ENCODE results near the gene HOXA4. TPM values are rescaled to one million over a fixed set of nuclear protein-coding genes. Genes with fewer than 3 reads are reported as not detected.

HOXA4 gene
- total RNA-seq, 1 donor from 2014 or later: not detected

GRCh38 chr7:27165996-27166530 lies 35.5 kb upstream of the HOXA4 start:
- intact Hi-C loops (cut with micrococcal nuclease): loop anchor here (1.0 to 2.0 kb wide), 3 partner anchors 10 to 75 kb away; partner anchors contain the start of gene HOXA7
- H3K36me3 Mint-ChIP-seq (ENCODE audit: low read depth): no peaks in the 10 kb centered on the region
- no peak overlapping the region for H3K27ac Mint-ChIP-seq
- H3K4me1 Mint-ChIP-seq (ENCODE audit: low read depth): peaks cover 4% of the 10 kb centered on the region
- H3K9me3 Mint-ChIP-seq: no peaks in the 10 kb centered on the region
- H3K27me3 Mint-ChIP-seq (ENCODE audit: low read depth): peaks cover 76% of the 10 kb centered on the region
- no peak for DNase-seq (ENCODE audit: low spot score)
- no peak overlapping the region for H3K4me3 Mint-ChIP-seq (ENCODE audit: low read depth)

- no peaks in the 10 kb centered on the region for H3K9me3 Mint-ChIP-seq
- DNase-seq (ENCODE audit: low spot score): no peak
- H3K27me3 Mint-ChIP-seq (ENCODE audit: low read depth): peaks cover 74% of the 10 kb centered on the region
- peak within 1 kb of the TSS; percentile 65 for H3K27ac Mint-ChIP-seq
- H3K4me1 Mint-ChIP-seq (ENCODE audit: low read depth): peaks cover 5% of the 10 kb centered on the region
- no peak within 1 kb of the TSS for H3K4me3 Mint-ChIP-seq (ENCODE audit: low read depth)
- no peaks in the 10 kb centered on the region for H3K36me3 Mint-ChIP-seq (ENCODE audit: low read depth)
- intact Hi-C loops (cut with micrococcal nuclease): loop anchor here (1.0 to 2.0 kb wide), 2 partner anchors 9 to 15 kb away; partner anchors contain the start of gene HOXA7
Observed at GRCh38 chr7:27165089-27165995, 34.8 kb upstream of the HOXA4 start, which contains the start of gene HOXA9. HOXA9 (minus strand) TSS chr7:27165537; CDS start chr7:27165457, 80 bp downstream.

- Mint-ChIP-seq H3K4me1 (ENCODE audit: low read depth) (peaks cover 7% of the 10 kb centered on the region), H3K36me3 (ENCODE audit: low read depth) (no peaks in the 10 kb centered on the region), H3K9me3 (no peaks in the 10 kb centered on the region), H3K27me3 (ENCODE audit: low read depth) (peaks cover 77% of the 10 kb centered on the region), H3K4me3 (ENCODE audit: low read depth) (no peak overlapping the region), H3K27ac (no peak overlapping the region)
- intact Hi-C loops (cut with micrococcal nuclease): loop anchor here (1.0 to 5.0 kb wide), 4 partner anchors 8 to 1307 kb away; partner anchors contain the start of gene HOXA7
- no peak for DNase-seq (ENCODE audit: low spot score)
Observed at GRCh38 chr7:27164367-27165088, 34.0 kb upstream of the HOXA4 start.

- Mint-ChIP-seq H3K9me3 (no peaks in the 10 kb centered on the region), H3K36me3 (ENCODE audit: low read depth) (no peaks in the 10 kb centered on the region), H3K4me1 (ENCODE audit: low read depth) (peaks cover 7% of the 10 kb centered on the region), H3K4me3 (ENCODE audit: low read depth) (no peak overlapping the region), H3K27ac (no peak overlapping the region), H3K27me3 (ENCODE audit: low read depth) (peaks cover 82% of the 10 kb centered on the region)
- no peak for DNase-seq (ENCODE audit: low spot score)
- intact Hi-C loops (cut with micrococcal nuclease): loop anchor here (2.0 to 5.0 kb wide), 3 partner anchors 13 to 1307 kb away; no protein-coding TSS in a partner anchor
Observed at GRCh38 chr7:27164045-27164366, 33.4 kb upstream of the HOXA4 start.

GRCh38 chr7:27163288-27164044 lies 32.9 kb upstream of the HOXA4 start:
- DNase-seq (ENCODE audit: low spot score): no peak
- intact Hi-C loops (cut with micrococcal nuclease): loop anchor here (2.0 to 5.0 kb wide), 3 partner anchors 13 to 1306 kb away; no protein-coding TSS in a partner anchor
- H3K4me1 Mint-ChIP-seq (ENCODE audit: low read depth): peaks cover 7% of the 10 kb centered on the region

GRCh38 chr7:27162561-27163287 lies 32.2 kb upstream of the HOXA4 start:
- peaks cover 7% of the 10 kb centered on the region for H3K4me1 Mint-ChIP-seq (ENCODE audit: low read depth)
- DNase-seq (ENCODE audit: low spot score): no peak
- intact Hi-C loops (cut with micrococcal nuclease): loop anchor here (5.0 kb wide), 2 partner anchors 305 to 1305 kb away; no protein-coding TSS in a partner anchor
- H3K9me3 Mint-ChIP-seq: no peaks in the 10 kb centered on the region
- H3K36me3 Mint-ChIP-seq (ENCODE audit: low read depth): no peaks in the 10 kb centered on the region
- no peak overlapping the region for H3K4me3 Mint-ChIP-seq (ENCODE audit: low read depth)
- H3K27ac Mint-ChIP-seq: no peak overlapping the region
- peaks cover 82% of the 10 kb centered on the region for H3K27me3 Mint-ChIP-seq (ENCODE audit: low read depth)

More at GRCh38 chr7:27163288-27164044, 32.9 kb upstream of the HOXA4 start:
- H3K4me3 Mint-ChIP-seq (ENCODE audit: low read depth): no peak overlapping the region
- no peaks in the 10 kb centered on the region for H3K36me3 Mint-ChIP-seq (ENCODE audit: low read depth)
- H3K9me3 Mint-ChIP-seq: no peaks in the 10 kb centered on the region
- H3K27ac Mint-ChIP-seq: no peak overlapping the region
- peaks cover 82% of the 10 kb centered on the region for H3K27me3 Mint-ChIP-seq (ENCODE audit: low read depth)

- intact Hi-C loops (cut with micrococcal nuclease): loop anchor here (1.0 to 5.0 kb wide), 4 partner anchors 305 to 1305 kb away; no protein-coding TSS in a partner anchor
- Mint-ChIP-seq H3K27me3 (ENCODE audit: low read depth) (peaks cover 82% of the 10 kb centered on the region), H3K9me3 (no peaks in the 10 kb centered on the region), H3K4me1 (ENCODE audit: low read depth) (peaks cover 7% of the 10 kb centered on the region), H3K36me3 (ENCODE audit: low read depth) (no peaks in the 10 kb centered on the region), H3K4me3 (ENCODE audit: low read depth) (no peak overlapping the region), H3K27ac (no peak overlapping the region)
- DNase-seq (ENCODE audit: low spot score): no peak
Observed at GRCh38 chr7:27161721-27162560, 31.4 kb upstream of the HOXA4 start.

- Mint-ChIP-seq H3K36me3 (ENCODE audit: low read depth) (no peaks in the 10 kb centered on the region), H3K27ac (no peak overlapping the region), H3K4me1 (ENCODE audit: low read depth) (peaks cover 7% of the 10 kb centered on the region), H3K4me3 (ENCODE audit: low read depth) (peak overlapping the region; percentile 47), H3K9me3 (no peaks in the 10 kb centered on the region), H3K27me3 (ENCODE audit: low read depth) (peaks cover 80% of the 10 kb centered on the region)
- intact Hi-C loops (cut with micrococcal nuclease): loop anchor here (1.0 to 5.0 kb wide), 4 partner anchors 304 to 1304 kb away; no protein-coding TSS in a partner anchor
- no peak for DNase-seq (ENCODE audit: low spot score)
Observed at GRCh38 chr7:27161214-27161720, 30.7 kb upstream of the HOXA4 start.

GRCh38 chr7:27160546-27161213 lies 30.1 kb upstream of the HOXA4 start:
- H3K4me1 Mint-ChIP-seq (ENCODE audit: low read depth): peaks cover 5% of the 10 kb centered on the region
- peaks cover 81% of the 10 kb centered on the region for H3K27me3 Mint-ChIP-seq (ENCODE audit: low read depth)
- intact Hi-C loops (cut with micrococcal nuclease): loop anchor here (1.0 to 5.0 kb wide), 4 partner anchors 303 to 1303 kb away; no protein-coding TSS in a partner anchor
- no peaks in the 10 kb centered on the region for H3K36me3 Mint-ChIP-seq (ENCODE audit: low read depth)
- H3K4me3 Mint-ChIP-seq (ENCODE audit: low read depth): peak overlapping the region; percentile 47
- H3K9me3 Mint-ChIP-seq: no peaks in the 10 kb centered on the region
- no peak overlapping the region for H3K27ac Mint-ChIP-seq
- peak; percentile 65 for DNase-seq (ENCODE audit: low spot score)

- H3K9me3 Mint-ChIP-seq: no peaks in the 10 kb centered on the region
- H3K36me3 Mint-ChIP-seq (ENCODE audit: low read depth): no peaks in the 10 kb centered on the region
- no peak for DNase-seq (ENCODE audit: low spot score)
- H3K27me3 Mint-ChIP-seq (ENCODE audit: low read depth): peaks cover 83% of the 10 kb centered on the region
- peaks cover 7% of the 10 kb centered on the region for H3K4me1 Mint-ChIP-seq (ENCODE audit: low read depth)
- H3K27ac Mint-ChIP-seq: no peak overlapping the region
- intact Hi-C loops (cut with micrococcal nuclease): loop anchor here (5.0 kb wide), 2 partner anchors 303 to 1303 kb away; no protein-coding TSS in a partner anchor
- H3K4me3 Mint-ChIP-seq (ENCODE audit: low read depth): peak overlapping the region; percentile 34
Observed at GRCh38 chr7:27160145-27160545, 29.6 kb upstream of the HOXA4 start.
